GM23338 (cell line): ENCODE data around the gene ATN1. TPM values are rescaled to one million over a fixed set of nuclear protein-coding genes. Genes with fewer than 3 reads are reported as not detected.

Experiments
- ATAC-seq: fragments of 200-7000 bp; cut with Tn5 transposase; 3 replicates; pipeline ENCODE4 v1.9.1; 2020
- DNase-seq: peaks from one replicate; pipeline ENCODE4 v3.0.0-alpha.2; 2015; ENCODE audit warnings: low spot score
- H2AFZ ChIP-seq: fragments of 200-600 bp; sonication (generic); 2 replicates; pipeline ENCODE4 v1.8.0; 2016; ENCODE audit warnings: antibody characterized with exemption, mild to moderate bottlenecking, moderate library complexity
- H3F3A ChIP-seq: fragments of 200-600 bp; sonication (generic); replicated peaks from 2 replicates; pipeline ENCODE4 v1.8.0; 2017; ENCODE audit warnings: antibody characterized with exemption, mixed run types, low read depth
- H3K27ac ChIP-seq: fragments of 200-600 bp; sonication (generic); 2 replicates; pipeline ENCODE4 v1.6.1; 2016; ENCODE audit warnings: low read depth
- H3K27me3 ChIP-seq: fragments of 200-600 bp; sonication (generic); 2 replicates; pipeline ENCODE4 v1.8.0; 2016; ENCODE audit warnings: mild to moderate bottlenecking, mixed run types, moderate library complexity; ENCODE audit not compliant: insufficient read depth
- H3K36me3 ChIP-seq: fragments of 200-600 bp; sonication (generic); 2 replicates; pipeline ENCODE4 v1.8.0; 2016; ENCODE audit warnings: mild to moderate bottlenecking; ENCODE audit not compliant: insufficient read depth
- H3K4me1 ChIP-seq: fragments of 200-600 bp; sonication (generic); 2 replicates; pipeline ENCODE4 v1.8.0; 2016; ENCODE audit warnings: mild to moderate bottlenecking, moderate library complexity; ENCODE audit not compliant: insufficient read depth
- H3K4me2 ChIP-seq: fragments of 200-600 bp; sonication (generic); 2 replicates; pipeline ENCODE4 v1.7.1; 2017; ENCODE audit warnings: mixed run types
- H3K4me3 ChIP-seq: fragments of 200-600 bp; sonication (generic); 2 replicates; pipeline ENCODE4 v1.6.1; 2016; ENCODE audit warnings: mixed run types
- H3K79me2 ChIP-seq: fragments of 200-600 bp; sonication (generic); replicated peaks from 2 replicates; pipeline ENCODE4 v1.8.0; 2017; ENCODE audit warnings: mild to moderate bottlenecking; ENCODE audit not compliant: insufficient read depth
- H3K9me2 ChIP-seq: fragments of 200-600 bp; sonication (generic); 2 replicates; pipeline ENCODE4 v1.8.0; 2017; ENCODE audit not compliant: insufficient read depth
- H4K20me1 ChIP-seq: fragments of 200-600 bp; sonication (generic); replicated peaks from 2 replicates; pipeline ENCODE4 v1.8.0; 2017; ENCODE audit warnings: mild to moderate bottlenecking; ENCODE audit not compliant: insufficient read depth
- H3K27ac Mint-ChIP-seq: 2 replicates; pipeline ENCODE4 v1.8.0; 2020; ENCODE audit warnings: inconsistent platforms, mild to moderate bottlenecking, moderate library complexity, mixed read lengths
- H3K27me3 Mint-ChIP-seq: 3 replicates; pipeline ENCODE4 v1.8.0; 2022; ENCODE audit warnings: low read depth, mild to moderate bottlenecking, moderate library complexity, mixed read lengths, inconsistent platforms; ENCODE audit not compliant: insufficient read depth, poor library complexity
- H3K36me3 Mint-ChIP-seq: 3 replicates; pipeline ENCODE4 v1.8.0; 2021; ENCODE audit warnings: low read depth, mild to moderate bottlenecking, inconsistent platforms, moderate library complexity, mixed read lengths
- H3K4me1 Mint-ChIP-seq: 3 replicates; pipeline ENCODE4 v1.8.0; 2020; ENCODE audit warnings: mild to moderate bottlenecking, inconsistent platforms, mixed read lengths
- H3K4me3 Mint-ChIP-seq: 3 replicates; pipeline ENCODE4 v1.8.0; 2021; ENCODE audit warnings: moderate library complexity, mild to moderate bottlenecking, inconsistent platforms, mixed read lengths
- H3K9me3 Mint-ChIP-seq: 3 replicates; pipeline ENCODE4 v1.8.0; 2020; ENCODE audit warnings: moderate library complexity, mild to moderate bottlenecking, inconsistent platforms, mixed read lengths
- CREB1 ChIP-seq: fragments of 250-450 bp; sonication (Bioruptor Pico); IDR thresholded peaks from 2 replicates; pipeline ENCODE4 v1.5.0; 2020; ENCODE audit warnings: low read depth, mild to moderate bottlenecking, moderate library complexity
- EZH2 ChIP-seq: fragments of 200-600 bp; sonication (generic); IDR thresholded peaks from one replicate; pipeline ENCODE4 v1.8.0; 2017; ENCODE audit warnings: antibody characterized with exemption, mild to moderate bottlenecking, low read depth; ENCODE audit not compliant: unreplicated experiment
- EZH2phosphoT487 ChIP-seq: fragments of 200-600 bp; sonication (generic); IDR thresholded peaks from one replicate; pipeline ENCODE4 v1.8.1; 2018; ENCODE audit warnings: antibody characterized with exemption; ENCODE audit not compliant: unreplicated experiment
- JUNB ChIP-seq: IDR thresholded peaks from one replicate; pipeline ENCODE4 v1.6.1; 2016; ENCODE audit warnings: antibody characterized with exemption; ENCODE audit not compliant: unreplicated experiment
- NANOG ChIP-seq: IDR thresholded peaks from 2 replicates; pipeline ENCODE4 v1.6.1; 2016; ENCODE audit warnings: antibody characterized with exemption, borderline replicate concordance
- POLR2AphosphoS5 ChIP-seq: IDR thresholded peaks from 2 replicates; pipeline ENCODE4 v1.6.1; 2016; ENCODE audit warnings: antibody characterized with exemption, low read depth
- STAT1 ChIP-seq: IDR thresholded peaks from one replicate; pipeline ENCODE4 v1.6.1; 2016; ENCODE audit warnings: antibody characterized with exemption; ENCODE audit not compliant: unreplicated experiment
- ZNF114 ChIP-seq: fragments of 250-450 bp; sonication (Bioruptor Pico); IDR thresholded peaks from 2 replicates; pipeline ENCODE4 v1.5.0; 2020; ENCODE audit warnings: mild to moderate bottlenecking, moderate library complexity
- ZNF331 ChIP-seq: fragments of 250-450 bp; sonication (Bioruptor Pico); IDR thresholded peaks from 2 replicates; pipeline ENCODE4 v1.5.0; 2020; ENCODE audit warnings: low read depth, mild to moderate bottlenecking, moderate library complexity
- polyA plus RNA-seq: library from polyadenylated mRNA; unstranded; fragments of >200 nt; fragmentation: Nextera tagmentation; extraction: Ambion mirVana; gene quantifications from 2 replicates; pipeline ENCODE4 v1.2.1, GENCODE V29; 2016
- total RNA-seq: library from RNA; depleted of rRNA; stranded (reverse); fragments of >200 nt; shearing (Covaris generic); gene quantifications from 2 replicates; pipeline ENCODE4 v1.2.3, GENCODE V29; 2014
- TF ChIP-seq, protein P1 (sequence below): IDR thresholded peaks from one replicate; pipeline ENCODE4 v1.6.1; 2018; ENCODE audit warnings: antibody characterized with exemption; ENCODE audit not compliant: unreplicated experiment
- TF ChIP-seq, protein P2 (sequence below): fragments of 250-450 bp; sonication (Bioruptor Pico); IDR thresholded peaks from 2 replicates; pipeline ENCODE4 v1.5.0; 2020; ENCODE audit warnings: mild to moderate bottlenecking, moderate library complexity
- TF ChIP-seq, protein P3 (sequence below): IDR thresholded peaks from 2 replicates; pipeline ENCODE4 v1.6.1; 2016; ENCODE audit warnings: antibody characterized with exemption

ATN1 gene
- total and polyA plus RNA-seq, 2 experiments from 2014 or later = 27.2 to 49.6 TPM

DNA sequence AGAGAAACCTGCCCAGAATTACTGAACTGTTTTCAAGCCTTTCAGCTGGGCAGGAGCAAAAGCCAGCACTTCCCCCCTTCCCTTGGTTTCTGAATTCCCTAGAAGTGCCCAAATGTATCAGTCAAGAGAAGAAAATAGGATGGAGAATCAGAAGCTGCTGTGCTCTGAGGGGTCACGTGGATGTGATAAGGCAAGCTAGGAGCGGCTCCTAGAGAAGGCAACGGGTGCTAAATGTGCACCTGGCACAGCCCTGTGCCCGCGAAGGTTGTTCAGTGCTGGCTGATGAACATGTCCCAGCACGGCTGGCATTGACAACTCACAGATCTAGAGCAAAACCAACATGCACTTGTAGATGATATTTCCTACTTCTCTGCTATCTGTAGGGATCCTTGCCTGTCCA, 51.3 kb downstream of the ATN1 start:
- ATAC-seq (no peak), DNase-seq (no peak)
- Histone ChIP-seq H3K9me2 (no peaks in the 10 kb centered on the region), H4K20me1 (peaks cover 17% of the 10 kb centered on the region), H3K27me3 (no peaks in the 10 kb centered on the region), H3K4me3 (no peak overlapping the region), H2AFZ (no peak overlapping the region), H3K4me2 (no peak overlapping the region), H3F3A (peaks cover 31% of the 10 kb centered on the region), H3K27ac (peak overlapping the region; percentile 80), H3K36me3 (peaks cover 27% of the 10 kb centered on the region), H3K4me1 (no peaks in the 10 kb centered on the region; the same call in 1 of the 2 replicates), H3K79me2 (no peaks in the 10 kb centered on the region)
- 0 out of 2 replicates have a peak overlapping the region, but pooled peaks have one; percentile 64 for H3K27ac Mint-ChIP-seq
- H3K4me1 Mint-ChIP-seq = peaks cover 25% of the 10 kb centered on the region
- peaks cover 9% of the 10 kb centered on the region for H3K27me3 Mint-ChIP-seq
- H3K36me3 Mint-ChIP-seq = peaks cover 78% of the 10 kb centered on the region
- no peak overlapping the region for H3K4me3 Mint-ChIP-seq
- no peak for TF ChIP-seq JUNB
- H3K9me3 Mint-ChIP-seq = no peaks in the 10 kb centered on the region

DNA sequence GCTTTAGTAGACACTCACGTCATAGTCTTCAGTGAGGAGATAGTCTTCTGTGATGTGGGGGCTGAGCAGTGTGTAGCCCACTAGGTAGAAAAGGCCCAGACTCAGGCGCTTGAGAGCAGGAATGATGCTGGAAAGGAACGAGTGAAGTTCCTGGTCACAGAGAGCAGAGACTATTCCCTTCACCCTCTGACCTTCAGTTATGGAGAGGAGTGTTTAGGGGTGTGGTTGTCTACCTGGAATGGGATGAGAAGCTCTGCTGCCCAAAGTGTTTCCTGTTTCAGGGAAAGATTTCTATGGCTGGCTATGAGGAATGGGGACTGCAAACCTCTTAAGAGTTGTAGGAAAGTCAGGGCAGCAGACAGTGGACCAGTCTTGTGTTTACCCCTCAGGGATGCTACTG, 51.7 kb downstream of the ATN1 start:
- H3K27ac Mint-ChIP-seq = no peak overlapping the region
- Histone ChIP-seq H3K36me3 (peaks cover 23% of the 10 kb centered on the region), H3F3A (peaks cover 29% of the 10 kb centered on the region), H3K27me3 (no peaks in the 10 kb centered on the region), H4K20me1 (peaks cover 17% of the 10 kb centered on the region), H3K4me3 (no peak overlapping the region), H3K4me2 (no peak overlapping the region), H2AFZ (no peak overlapping the region), H3K79me2 (no peaks in the 10 kb centered on the region), H3K9me2 (no peaks in the 10 kb centered on the region), H3K27ac (no peak overlapping the region), H3K4me1 (no peaks in the 10 kb centered on the region; the same call in 1 of the 2 replicates)
- no peaks in the 10 kb centered on the region for H3K9me3 Mint-ChIP-seq
- DNase-seq (no peak), ATAC-seq (no peak)
- peaks cover 74% of the 10 kb centered on the region for H3K36me3 Mint-ChIP-seq
- peaks cover 25% of the 10 kb centered on the region for H3K4me1 Mint-ChIP-seq
- no peak overlapping the region for H3K4me3 Mint-ChIP-seq
- peaks cover 9% of the 10 kb centered on the region for H3K27me3 Mint-ChIP-seq
- TF ChIP-seq NANOG (no peak), POLR2AphosphoS5 (no peak), CREB1 (no peak), ZNF114 (CRISPR knock-in tag) (no peak), EZH2 (no peak), STAT1 (no peak), ZNF331 (CRISPR knock-in tag) (no peak), EZH2phosphoT487 (no peak)
- TF ChIP-seq, protein P1, sequence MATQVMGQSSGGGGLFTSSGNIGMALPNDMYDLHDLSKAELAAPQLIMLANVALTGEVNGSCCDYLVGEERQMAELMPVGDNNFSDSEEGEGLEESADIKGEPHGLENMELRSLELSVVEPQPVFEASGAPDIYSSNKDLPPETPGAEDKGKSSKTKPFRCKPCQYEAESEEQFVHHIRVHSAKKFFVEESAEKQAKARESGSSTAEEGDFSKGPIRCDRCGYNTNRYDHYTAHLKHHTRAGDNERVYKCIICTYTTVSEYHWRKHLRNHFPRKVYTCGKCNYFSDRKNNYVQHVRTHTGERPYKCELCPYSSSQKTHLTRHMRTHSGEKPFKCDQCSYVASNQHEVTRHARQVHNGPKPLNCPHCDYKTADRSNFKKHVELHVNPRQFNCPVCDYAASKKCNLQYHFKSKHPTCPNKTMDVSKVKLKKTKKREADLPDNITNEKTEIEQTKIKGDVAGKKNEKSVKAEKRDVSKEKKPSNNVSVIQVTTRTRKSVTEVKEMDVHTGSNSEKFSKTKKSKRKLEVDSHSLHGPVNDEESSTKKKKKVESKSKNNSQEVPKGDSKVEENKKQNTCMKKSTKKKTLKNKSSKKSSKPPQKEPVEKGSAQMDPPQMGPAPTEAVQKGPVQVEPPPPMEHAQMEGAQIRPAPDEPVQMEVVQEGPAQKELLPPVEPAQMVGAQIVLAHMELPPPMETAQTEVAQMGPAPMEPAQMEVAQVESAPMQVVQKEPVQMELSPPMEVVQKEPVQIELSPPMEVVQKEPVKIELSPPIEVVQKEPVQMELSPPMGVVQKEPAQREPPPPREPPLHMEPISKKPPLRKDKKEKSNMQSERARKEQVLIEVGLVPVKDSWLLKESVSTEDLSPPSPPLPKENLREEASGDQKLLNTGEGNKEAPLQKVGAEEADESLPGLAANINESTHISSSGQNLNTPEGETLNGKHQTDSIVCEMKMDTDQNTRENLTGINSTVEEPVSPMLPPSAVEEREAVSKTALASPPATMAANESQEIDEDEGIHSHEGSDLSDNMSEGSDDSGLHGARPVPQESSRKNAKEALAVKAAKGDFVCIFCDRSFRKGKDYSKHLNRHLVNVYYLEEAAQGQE = no peak
- TF ChIP-seq, protein P2, sequence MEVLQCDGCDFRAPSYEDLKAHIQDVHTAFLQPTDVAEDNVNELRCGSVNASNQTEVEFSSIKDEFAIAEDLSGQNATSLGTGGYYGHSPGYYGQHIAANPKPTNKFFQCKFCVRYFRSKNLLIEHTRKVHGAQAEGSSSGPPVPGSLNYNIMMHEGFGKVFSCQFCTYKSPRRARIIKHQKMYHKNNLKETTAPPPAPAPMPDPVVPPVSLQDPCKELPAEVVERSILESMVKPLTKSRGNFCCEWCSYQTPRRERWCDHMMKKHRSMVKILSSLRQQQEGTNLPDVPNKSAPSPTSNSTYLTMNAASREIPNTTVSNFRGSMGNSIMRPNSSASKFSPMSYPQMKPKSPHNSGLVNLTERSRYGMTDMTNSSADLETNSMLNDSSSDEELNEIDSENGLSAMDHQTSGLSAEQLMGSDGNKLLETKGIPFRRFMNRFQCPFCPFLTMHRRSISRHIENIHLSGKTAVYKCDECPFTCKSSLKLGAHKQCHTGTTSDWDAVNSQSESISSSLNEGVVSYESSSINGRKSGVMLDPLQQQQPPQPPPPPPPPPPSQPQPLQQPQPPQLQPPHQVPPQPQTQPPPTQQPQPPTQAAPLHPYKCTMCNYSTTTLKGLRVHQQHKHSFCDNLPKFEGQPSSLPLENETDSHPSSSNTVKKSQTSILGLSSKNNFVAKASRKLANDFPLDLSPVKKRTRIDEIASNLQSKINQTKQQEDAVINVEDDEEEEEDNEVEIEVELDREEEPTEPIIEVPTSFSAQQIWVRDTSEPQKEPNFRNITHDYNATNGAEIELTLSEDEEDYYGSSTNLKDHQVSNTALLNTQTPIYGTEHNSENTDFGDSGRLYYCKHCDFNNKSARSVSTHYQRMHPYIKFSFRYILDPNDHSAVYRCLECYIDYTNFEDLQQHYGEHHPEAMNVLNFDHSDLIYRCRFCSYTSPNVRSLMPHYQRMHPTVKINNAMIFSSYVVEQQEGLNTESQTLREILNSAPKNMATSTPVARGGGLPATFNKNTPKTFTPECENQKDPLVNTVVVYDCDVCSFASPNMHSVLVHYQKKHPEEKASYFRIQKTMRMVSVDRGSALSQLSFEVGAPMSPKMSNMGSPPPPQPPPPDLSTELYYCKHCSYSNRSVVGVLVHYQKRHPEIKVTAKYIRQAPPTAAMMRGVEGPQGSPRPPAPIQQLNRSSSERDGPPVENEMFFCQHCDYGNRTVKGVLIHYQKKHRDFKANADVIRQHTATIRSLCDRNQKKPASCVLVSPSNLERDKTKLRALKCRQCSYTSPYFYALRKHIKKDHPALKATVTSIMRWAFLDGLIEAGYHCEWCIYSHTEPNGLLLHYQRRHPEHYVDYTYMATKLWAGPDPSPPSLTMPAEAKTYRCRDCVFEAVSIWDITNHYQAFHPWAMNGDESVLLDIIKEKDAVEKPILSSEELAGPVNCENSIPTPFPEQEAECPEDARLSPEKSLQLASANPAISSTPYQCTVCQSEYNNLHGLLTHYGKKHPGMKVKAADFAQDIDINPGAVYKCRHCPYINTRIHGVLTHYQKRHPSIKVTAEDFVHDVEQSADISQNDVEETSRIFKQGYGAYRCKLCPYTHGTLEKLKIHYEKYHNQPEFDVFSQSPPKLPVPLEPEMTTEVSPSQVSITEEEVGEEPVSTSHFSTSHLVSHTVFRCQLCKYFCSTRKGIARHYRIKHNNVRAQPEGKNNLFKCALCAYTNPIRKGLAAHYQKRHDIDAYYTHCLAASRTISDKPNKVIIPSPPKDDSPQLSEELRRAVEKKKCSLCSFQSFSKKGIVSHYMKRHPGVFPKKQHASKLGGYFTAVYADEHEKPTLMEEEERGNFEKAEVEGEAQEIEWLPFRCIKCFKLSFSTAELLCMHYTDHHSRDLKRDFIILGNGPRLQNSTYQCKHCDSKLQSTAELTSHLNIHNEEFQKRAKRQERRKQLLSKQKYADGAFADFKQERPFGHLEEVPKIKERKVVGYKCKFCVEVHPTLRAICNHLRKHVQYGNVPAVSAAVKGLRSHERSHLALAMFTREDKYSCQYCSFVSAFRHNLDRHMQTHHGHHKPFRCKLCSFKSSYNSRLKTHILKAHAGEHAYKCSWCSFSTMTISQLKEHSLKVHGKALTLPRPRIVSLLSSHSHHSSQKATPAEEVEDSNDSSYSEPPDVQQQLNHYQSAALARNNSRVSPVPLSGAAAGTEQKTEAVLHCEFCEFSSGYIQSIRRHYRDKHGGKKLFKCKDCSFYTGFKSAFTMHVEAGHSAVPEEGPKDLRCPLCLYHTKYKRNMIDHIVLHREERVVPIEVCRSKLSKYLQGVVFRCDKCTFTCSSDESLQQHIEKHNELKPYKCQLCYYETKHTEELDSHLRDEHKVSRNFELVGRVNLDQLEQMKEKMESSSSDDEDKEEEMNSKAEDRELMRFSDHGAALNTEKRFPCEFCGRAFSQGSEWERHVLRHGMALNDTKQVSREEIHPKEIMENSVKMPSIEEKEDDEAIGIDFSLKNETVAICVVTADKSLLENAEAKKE (CRISPR knock-in tag) = no peak
- TF ChIP-seq, protein P3, sequence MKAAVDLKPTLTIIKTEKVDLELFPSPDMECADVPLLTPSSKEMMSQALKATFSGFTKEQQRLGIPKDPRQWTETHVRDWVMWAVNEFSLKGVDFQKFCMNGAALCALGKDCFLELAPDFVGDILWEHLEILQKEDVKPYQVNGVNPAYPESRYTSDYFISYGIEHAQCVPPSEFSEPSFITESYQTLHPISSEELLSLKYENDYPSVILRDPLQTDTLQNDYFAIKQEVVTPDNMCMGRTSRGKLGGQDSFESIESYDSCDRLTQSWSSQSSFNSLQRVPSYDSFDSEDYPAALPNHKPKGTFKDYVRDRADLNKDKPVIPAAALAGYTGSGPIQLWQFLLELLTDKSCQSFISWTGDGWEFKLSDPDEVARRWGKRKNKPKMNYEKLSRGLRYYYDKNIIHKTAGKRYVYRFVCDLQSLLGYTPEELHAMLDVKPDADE = no peak
